Suprapubic skin (tissue), 4 donors: ENCODE data around the gene SIRPA.

ENCODE experiments used
- POLR2A ChIP-seq, 2 donors: fragments of 450-650 bp; IDR thresholded peaks; one replicate each; pipeline ENCODE4 v1.6.1; 2017; ENCODE audit warnings: antibody characterized with exemption in 2 of 2, mild to moderate bottlenecking in 2 of 2, moderate library complexity in 2 of 2
- POLR2AphosphoS5 ChIP-seq, 3 donors: sonication (generic); formaldehyde crosslinking; IDR thresholded peaks; one replicate each; pipeline ENCODE4 v1.6.1; 2017; ENCODE audit warnings: antibody characterized with exemption in 3 of 3
- TF ChIP-seq, protein P1 (sequence below), 2 donors: fragments of 200-600 bp in 1 of 2; fragments of 450-650 bp in 1 of 2; sonication (generic) in 1 of 2; IDR thresholded peaks; one replicate each; pipeline ENCODE4 v1.5.1; 2016 to 2019; ENCODE audit warnings: antibody characterized with exemption in 2 of 2, mild to moderate bottlenecking in 1 of 2, moderate library complexity in 1 of 2

DNA sequence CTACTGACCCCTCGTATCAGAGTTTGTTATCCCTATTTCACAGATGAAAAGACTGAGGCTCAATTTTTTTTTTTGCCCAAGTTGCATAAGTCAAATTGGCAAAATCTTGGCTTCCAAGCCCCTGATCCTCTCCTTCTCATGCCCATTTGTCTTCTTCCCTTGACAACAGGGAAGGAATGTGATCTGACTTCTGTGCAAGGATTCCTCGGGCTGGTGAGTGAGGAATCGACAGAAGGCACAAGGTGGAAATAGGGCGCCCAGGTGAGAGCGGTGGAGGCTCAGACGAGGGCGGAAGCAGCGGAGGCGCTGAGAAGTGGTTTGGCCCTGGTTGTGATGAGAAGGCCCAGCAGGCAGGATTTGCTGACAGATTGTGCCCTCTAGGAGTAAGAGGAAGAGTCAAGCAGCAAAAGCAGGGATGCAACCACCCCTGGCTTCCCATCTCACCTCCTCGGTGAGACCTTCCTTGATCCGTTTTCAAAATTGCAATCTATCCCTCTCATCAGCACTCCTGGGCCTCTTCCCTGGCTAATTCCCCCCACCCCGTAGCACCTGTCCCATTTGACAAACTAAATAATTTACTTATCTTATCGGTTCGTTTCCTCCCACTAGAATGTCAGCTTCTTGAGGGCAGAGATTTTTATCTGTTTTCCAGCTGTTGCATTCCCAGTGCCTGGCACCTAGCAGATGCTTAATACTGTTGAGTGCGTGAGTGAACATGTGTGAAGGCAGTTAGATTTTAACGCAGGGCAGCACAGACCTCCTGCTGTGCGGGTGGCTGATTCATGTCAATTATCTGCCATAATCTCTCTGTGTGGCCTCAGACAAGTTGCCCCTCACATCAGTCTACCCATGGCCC is 3.7 kb upstream of the SIRPA start:
- TF ChIP-seq, protein P1, sequence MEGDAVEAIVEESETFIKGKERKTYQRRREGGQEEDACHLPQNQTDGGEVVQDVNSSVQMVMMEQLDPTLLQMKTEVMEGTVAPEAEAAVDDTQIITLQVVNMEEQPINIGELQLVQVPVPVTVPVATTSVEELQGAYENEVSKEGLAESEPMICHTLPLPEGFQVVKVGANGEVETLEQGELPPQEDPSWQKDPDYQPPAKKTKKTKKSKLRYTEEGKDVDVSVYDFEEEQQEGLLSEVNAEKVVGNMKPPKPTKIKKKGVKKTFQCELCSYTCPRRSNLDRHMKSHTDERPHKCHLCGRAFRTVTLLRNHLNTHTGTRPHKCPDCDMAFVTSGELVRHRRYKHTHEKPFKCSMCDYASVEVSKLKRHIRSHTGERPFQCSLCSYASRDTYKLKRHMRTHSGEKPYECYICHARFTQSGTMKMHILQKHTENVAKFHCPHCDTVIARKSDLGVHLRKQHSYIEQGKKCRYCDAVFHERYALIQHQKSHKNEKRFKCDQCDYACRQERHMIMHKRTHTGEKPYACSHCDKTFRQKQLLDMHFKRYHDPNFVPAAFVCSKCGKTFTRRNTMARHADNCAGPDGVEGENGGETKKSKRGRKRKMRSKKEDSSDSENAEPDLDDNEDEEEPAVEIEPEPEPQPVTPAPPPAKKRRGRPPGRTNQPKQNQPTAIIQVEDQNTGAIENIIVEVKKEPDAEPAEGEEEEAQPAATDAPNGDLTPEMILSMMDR (IDR thresholded peaks at IDR 0.05) = no peak
- TF ChIP-seq POLR2A (IDR thresholded peaks at IDR 0.05) (no peak), POLR2AphosphoS5 (IDR thresholded peaks at IDR 0.05) (no peak)
